Right atrium auricular region (tissue), 2 donors: ENCODE measurements around the gene ST7. TPM values are rescaled to one million over a fixed set of nuclear protein-coding genes. Genes with fewer than 3 reads are reported as not detected.

ENCODE experiments used
- DNase-seq: peaks from one replicate; pipeline ENCODE4 v3.0.0-alpha.2; 2019; ENCODE audit warnings: low spot score
- H3K27ac ChIP-seq, 2 donors: fragments of 200-600 bp; sonication (generic); 1 replicate in 1 of 2; 2 replicates in 1 of 2; pipeline ENCODE4 v1.5.1; 2016 to 2019
- H3K27me3 ChIP-seq, 2 donors: fragments of 200-600 bp; sonication (generic); one replicate each; pipeline versions ENCODE4 v1.5.1 to v1.6.0; 2017 to 2019
- H3K36me3 ChIP-seq: fragments of 200-600 bp; sonication (generic); one replicate; pipeline ENCODE4 v1.5.1; 2016
- H3K4me1 ChIP-seq, 2 donors: fragments of 200-600 bp; sonication (generic); one replicate each; pipeline versions ENCODE4 v1.5.1 to v1.6.0; 2017 to 2019
- H3K4me3 ChIP-seq, 2 donors: fragments of 200-600 bp; sonication (generic); 1 replicate in 1 of 2; 2 replicates in 1 of 2; pipeline ENCODE4 v1.5.1; 2017 to 2019; ENCODE audit warnings: mild to moderate bottlenecking in 1 of 2, moderate library complexity in 1 of 2
- H3K9me3 ChIP-seq, 2 donors: fragments of 200-600 bp; sonication (generic); one replicate each; pipeline ENCODE4 v1.5.1; 2019
- total RNA-seq, 2 donors: library from RNA; depleted of rRNA; stranded (reverse); fragments of >200 nt; gene quantifications; one replicate each; pipeline ENCODE4 v1.1.0, GENCODE V29; 2016
- TF ChIP-seq, protein P1 (sequence below), 2 donors: fragments of 200-600 bp; sonication (generic); IDR thresholded peaks; one replicate each; pipeline ENCODE4 v1.5.1; 2019; ENCODE audit warnings: antibody characterized with exemption in 2 of 2

ST7 gene
- total RNA-seq, 2 donors from 2014 or later = 45.4 to 48.1 TPM

DNA sequence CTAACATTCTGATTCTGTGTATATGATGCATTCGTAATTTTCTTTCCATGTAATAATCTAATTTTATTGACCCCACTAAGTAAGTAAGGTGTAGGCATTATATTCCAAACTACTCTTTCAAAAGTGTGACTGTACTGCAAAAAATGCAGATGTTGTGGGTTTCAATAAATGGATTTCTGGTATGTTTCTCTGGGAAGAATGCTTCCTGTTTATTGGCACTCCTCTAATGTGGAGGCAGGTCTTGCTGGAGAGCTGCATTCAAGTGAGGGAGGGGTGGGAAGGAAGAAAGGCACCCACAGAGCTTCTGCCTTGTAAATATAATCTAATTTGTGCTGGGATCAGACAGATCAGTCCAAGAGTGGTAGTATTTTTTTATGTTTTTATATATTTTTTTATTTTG is 23.9 kb downstream of the ST7 start:
- no peak overlapping the region for H3K4me3 ChIP-seq
- TF ChIP-seq, protein P1, sequence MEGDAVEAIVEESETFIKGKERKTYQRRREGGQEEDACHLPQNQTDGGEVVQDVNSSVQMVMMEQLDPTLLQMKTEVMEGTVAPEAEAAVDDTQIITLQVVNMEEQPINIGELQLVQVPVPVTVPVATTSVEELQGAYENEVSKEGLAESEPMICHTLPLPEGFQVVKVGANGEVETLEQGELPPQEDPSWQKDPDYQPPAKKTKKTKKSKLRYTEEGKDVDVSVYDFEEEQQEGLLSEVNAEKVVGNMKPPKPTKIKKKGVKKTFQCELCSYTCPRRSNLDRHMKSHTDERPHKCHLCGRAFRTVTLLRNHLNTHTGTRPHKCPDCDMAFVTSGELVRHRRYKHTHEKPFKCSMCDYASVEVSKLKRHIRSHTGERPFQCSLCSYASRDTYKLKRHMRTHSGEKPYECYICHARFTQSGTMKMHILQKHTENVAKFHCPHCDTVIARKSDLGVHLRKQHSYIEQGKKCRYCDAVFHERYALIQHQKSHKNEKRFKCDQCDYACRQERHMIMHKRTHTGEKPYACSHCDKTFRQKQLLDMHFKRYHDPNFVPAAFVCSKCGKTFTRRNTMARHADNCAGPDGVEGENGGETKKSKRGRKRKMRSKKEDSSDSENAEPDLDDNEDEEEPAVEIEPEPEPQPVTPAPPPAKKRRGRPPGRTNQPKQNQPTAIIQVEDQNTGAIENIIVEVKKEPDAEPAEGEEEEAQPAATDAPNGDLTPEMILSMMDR (IDR thresholded peaks at IDR 0.05) = no peak
- no peaks in the 10 kb centered on the region for H3K9me3 ChIP-seq
- no peaks in the 10 kb centered on the region for H3K27me3 ChIP-seq
- no peak for DNase-seq
- no peaks in the 10 kb centered on the region for H3K36me3 ChIP-seq
- H3K4me1 ChIP-seq = no peaks in the 10 kb centered on the region
- no peak overlapping the region for H3K27ac ChIP-seq

DNA sequence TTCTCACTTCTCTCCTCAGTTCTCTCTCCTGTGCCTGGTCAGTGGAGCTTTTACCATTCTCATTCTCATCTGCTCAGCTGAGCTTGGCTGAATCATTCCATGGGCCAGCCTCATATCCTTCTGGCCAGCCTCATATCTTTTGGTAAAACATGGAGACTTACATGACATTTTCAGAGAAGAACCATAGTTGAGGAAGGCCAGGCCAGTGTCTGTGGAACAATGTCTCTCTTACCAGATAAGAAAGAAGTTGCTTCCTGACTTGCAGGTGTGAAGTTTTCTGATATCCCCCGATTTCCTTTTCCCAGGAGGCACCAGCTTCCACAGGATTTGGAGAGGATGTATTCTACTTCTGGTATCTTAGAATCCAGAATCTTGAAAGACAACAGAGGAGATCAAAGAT is 24.7 kb downstream of the ST7 start:
- Histone ChIP-seq H3K27me3 (no peaks in the 10 kb centered on the region), H3K27ac (no peak overlapping the region), H3K4me1 (no peaks in the 10 kb centered on the region), H3K36me3 (no peaks in the 10 kb centered on the region), H3K4me3 (no peak overlapping the region), H3K9me3 (no peaks in the 10 kb centered on the region)
- TF ChIP-seq, protein P1 (IDR thresholded peaks at IDR 0.05) = no peak
- no peak for DNase-seq

DNA sequence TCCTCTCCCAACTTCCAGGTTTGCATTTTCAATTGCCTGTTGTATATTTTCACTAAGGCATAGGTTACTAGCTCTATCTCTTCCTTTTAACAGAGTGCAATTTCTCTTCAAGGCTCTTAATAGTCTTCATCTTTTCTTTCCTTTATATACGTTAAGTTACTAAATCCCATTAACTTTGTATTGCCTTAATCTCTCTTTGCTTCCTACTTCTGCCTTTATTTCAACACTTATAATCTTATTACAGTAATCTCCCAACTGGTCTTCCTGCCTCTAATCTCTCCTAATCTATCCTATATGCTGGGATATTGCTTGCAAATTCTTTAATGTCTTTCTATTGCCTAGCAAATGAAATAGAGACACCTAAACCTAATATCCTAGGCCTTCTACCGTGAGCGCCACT is 26.1 kb downstream of the ST7 start:
- H3K4me1 ChIP-seq = no peaks in the 10 kb centered on the region
- TF ChIP-seq, protein P1 (IDR thresholded peaks at IDR 0.05) = no peak
- DNase-seq = no peak
- no peaks in the 10 kb centered on the region for H3K27me3 ChIP-seq
- no peaks in the 10 kb centered on the region for H3K36me3 ChIP-seq
- H3K9me3 ChIP-seq = no peaks in the 10 kb centered on the region
- H3K4me3 ChIP-seq = no peak overlapping the region
- H3K27ac ChIP-seq = no peak overlapping the region

DNA sequence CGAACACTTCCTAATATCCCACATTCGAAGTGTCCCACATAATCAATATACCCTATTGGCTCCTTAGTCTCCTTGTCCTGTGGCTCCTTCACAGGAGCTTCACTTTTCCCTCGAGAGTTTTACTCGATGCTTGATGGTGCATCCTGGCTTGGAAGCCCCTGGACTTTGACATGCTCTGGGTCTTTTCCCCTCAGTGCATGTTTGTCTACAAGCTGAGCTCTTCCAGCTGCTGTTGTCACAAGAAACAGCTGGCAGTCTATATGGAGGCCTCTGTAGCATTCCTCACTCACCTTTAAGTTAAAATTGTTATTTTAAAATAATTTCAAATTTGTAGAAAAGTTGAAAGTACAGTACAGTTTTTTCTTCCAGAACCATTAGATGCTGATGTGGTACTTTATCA is 27.1 kb downstream of the ST7 start:
- TF ChIP-seq, protein P1 (IDR thresholded peaks at IDR 0.05) = no peak
- no peak for DNase-seq
- Histone ChIP-seq H3K27me3 (no peaks in the 10 kb centered on the region), H3K9me3 (no peaks in the 10 kb centered on the region), H3K27ac (no peak overlapping the region), H3K4me3 (no peak overlapping the region), H3K36me3 (no peaks in the 10 kb centered on the region), H3K4me1 (no peaks in the 10 kb centered on the region)

DNA sequence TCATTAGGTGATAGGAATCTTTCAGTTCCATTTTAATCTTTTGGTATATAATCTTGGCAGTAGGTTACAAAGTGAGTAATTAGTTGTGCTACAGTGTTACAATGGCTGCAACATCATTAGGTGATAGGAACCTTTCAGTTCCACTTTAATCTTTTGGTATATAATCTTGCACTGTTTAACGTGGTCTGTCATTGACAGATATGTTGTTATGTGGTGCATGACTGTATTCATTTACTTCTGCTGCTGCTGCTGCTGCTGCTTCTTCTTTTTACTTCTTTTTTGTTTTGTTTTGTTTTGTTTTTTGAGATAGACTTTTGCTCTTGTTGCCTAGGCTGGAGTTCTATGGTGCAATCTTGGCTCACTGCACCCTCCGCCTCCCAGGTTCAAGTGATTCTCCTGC is 28.6 kb downstream of the ST7 start:
- Histone ChIP-seq H3K36me3 (no peaks in the 10 kb centered on the region), H3K27me3 (no peaks in the 10 kb centered on the region), H3K27ac (no peak overlapping the region), H3K4me1 (no peaks in the 10 kb centered on the region), H3K9me3 (no peaks in the 10 kb centered on the region), H3K4me3 (no peak overlapping the region)
- TF ChIP-seq, protein P1 (IDR thresholded peaks at IDR 0.05) = no peak
- no peak for DNase-seq

DNA sequence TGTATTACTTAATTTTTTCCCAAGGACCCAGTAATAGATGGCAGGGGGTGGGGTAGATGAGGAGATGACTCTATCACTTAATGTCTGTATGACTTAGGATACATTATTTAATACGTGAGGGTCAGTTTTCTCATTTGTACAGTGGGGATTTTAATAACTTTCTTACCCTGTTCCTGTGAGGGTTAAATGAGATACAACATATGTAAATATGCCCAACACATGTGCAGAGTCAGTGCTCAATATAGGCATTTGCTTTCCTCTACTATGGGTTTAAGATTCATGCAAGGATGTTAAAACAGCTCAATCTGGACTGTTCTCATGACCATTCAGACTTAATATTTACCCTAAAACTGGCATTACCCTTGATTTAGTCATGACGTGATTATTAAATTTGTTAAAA is 31.2 kb downstream of the ST7 start:
- no peaks in the 10 kb centered on the region for H3K9me3 ChIP-seq
- no peak overlapping the region for H3K27ac ChIP-seq
- TF ChIP-seq, protein P1 (IDR thresholded peaks at IDR 0.05) = no peak
- no peaks in the 10 kb centered on the region for H3K27me3 ChIP-seq
- DNase-seq = no peak
- no peaks in the 10 kb centered on the region for H3K36me3 ChIP-seq
- H3K4me1 ChIP-seq = no peaks in the 10 kb centered on the region
- no peak overlapping the region for H3K4me3 ChIP-seq
